ENCODE data around the gene SERPIND1.

DNA sequence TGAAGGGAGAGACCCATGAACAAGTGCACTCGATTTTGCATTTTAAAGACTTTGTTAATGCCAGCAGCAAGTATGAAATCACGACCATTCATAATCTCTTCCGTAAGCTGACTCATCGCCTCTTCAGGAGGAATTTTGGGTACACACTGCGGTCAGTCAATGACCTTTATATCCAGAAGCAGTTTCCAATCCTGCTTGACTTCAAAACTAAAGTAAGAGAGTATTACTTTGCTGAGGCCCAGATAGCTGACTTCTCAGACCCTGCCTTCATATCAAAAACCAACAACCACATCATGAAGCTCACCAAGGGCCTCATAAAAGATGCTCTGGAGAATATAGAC lies 5.9 kb downstream of the SERPIND1 start:
- TF ChIP-seq, protein P1, sequence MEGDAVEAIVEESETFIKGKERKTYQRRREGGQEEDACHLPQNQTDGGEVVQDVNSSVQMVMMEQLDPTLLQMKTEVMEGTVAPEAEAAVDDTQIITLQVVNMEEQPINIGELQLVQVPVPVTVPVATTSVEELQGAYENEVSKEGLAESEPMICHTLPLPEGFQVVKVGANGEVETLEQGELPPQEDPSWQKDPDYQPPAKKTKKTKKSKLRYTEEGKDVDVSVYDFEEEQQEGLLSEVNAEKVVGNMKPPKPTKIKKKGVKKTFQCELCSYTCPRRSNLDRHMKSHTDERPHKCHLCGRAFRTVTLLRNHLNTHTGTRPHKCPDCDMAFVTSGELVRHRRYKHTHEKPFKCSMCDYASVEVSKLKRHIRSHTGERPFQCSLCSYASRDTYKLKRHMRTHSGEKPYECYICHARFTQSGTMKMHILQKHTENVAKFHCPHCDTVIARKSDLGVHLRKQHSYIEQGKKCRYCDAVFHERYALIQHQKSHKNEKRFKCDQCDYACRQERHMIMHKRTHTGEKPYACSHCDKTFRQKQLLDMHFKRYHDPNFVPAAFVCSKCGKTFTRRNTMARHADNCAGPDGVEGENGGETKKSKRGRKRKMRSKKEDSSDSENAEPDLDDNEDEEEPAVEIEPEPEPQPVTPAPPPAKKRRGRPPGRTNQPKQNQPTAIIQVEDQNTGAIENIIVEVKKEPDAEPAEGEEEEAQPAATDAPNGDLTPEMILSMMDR (IDR thresholded peaks at IDR 0.05) = no peak
- no peak for TF ChIP-seq POLR2A (IDR thresholded peaks at IDR 0.05)
- no peak for TF ChIP-seq POLR2AphosphoS5 (IDR thresholded peaks at IDR 0.05)
- TF ChIP-seq EP300 (IDR thresholded peaks at IDR 0.05) = peak in 1 of 4 donors; percentile 18

All from upper lobe of left lung (tissue), 4 donors.